ENCODE results near the gene AFF4.
"Not testable (repeated sequence)": the region's sequence is repeated elsewhere in the genome, so short reads cannot be mapped to it uniquely, and the experiment has no call there.

Gene AFF4

GRCh38 chr5:132987531-132988408 lies 24.3 kb upstream of the AFF4 start:
- CTCF ChIA-PET, result no interaction called here
- no peak for DNase-seq (ENCODE audit: extremely low spot score)
- POLR2A ChIA-PET, result no interaction called here
- no peak for TF ChIP-seq CTCF (IDR thresholded peaks at IDR 0.05; ENCODE audit: control extremely low read depth, extremely low read depth, low read depth, missing control alignments)

GRCh38 chr5:132982971-132983370 lies 19.5 kb upstream of the AFF4 start:
- DNase-seq (ENCODE audit: extremely low spot score); POLR2A ChIA-PET; CTCF ChIA-PET: not testable (repeated sequence)

- no peak for DNase-seq (ENCODE audit: extremely low spot score)
- POLR2A ChIA-PET, result no interaction called here
- TF ChIP-seq CTCF (IDR thresholded peaks at IDR 0.05; ENCODE audit: control extremely low read depth, extremely low read depth, low read depth, missing control alignments), result no peak
- CTCF ChIA-PET, result interaction anchor here (0.5 kb wide), 1 partner anchor 1868 kb away, joined by 3 read pairs; no protein-coding TSS in a partner anchor
These were observed 17.9 kb upstream of the AFF4 start for GRCh38 chr5:132981288-132981687.

- CTCF ChIA-PET, result no interaction called here
- no peak for TF ChIP-seq CTCF (IDR thresholded peaks at IDR 0.05; ENCODE audit: control extremely low read depth, extremely low read depth, low read depth, missing control alignments)
- no peak for DNase-seq (ENCODE audit: extremely low spot score)
- POLR2A ChIA-PET, result no interaction called here
These were observed 16.5 kb upstream of the AFF4 start for GRCh38 chr5:132979976-132980375.

- no peak for DNase-seq (ENCODE audit: extremely low spot score)
- ChIA-PET CTCF (interaction anchor here (0.6 kb wide), 1 partner anchor 15 kb away, joined by 3 read pairs; no protein-coding TSS in a partner anchor), POLR2A (no interaction called here)
- no peak for TF ChIP-seq CTCF (IDR thresholded peaks at IDR 0.05; ENCODE audit: control extremely low read depth, extremely low read depth, low read depth, missing control alignments)
These were observed 16.0 kb upstream of the AFF4 start for GRCh38 chr5:132979367-132979940.

GRCh38 chr5:132976852-132977251 lies 13.4 kb upstream of the AFF4 start:
- CTCF ChIA-PET, result interaction anchor here (1.0 to 1.3 kb wide), 2 partner anchors 13 to 56 kb away, joined by 3 to 5 read pairs; partner anchors contain the start of gene AFF4
- no peak for TF ChIP-seq CTCF (IDR thresholded peaks at IDR 0.05; ENCODE audit: control extremely low read depth, extremely low read depth, low read depth, missing control alignments)
- DNase-seq (ENCODE audit: extremely low spot score), result no peak
- POLR2A ChIA-PET, result interaction anchor here (1.3 to 1.5 kb wide), 2 partner anchors 13 to 17 kb away, joined by 3 to 4 read pairs; no protein-coding TSS in a partner anchor

- CTCF ChIA-PET; POLR2A ChIA-PET; DNase-seq (ENCODE audit: extremely low spot score): not testable (repeated sequence)
These were observed 9.0 kb upstream of the AFF4 start for GRCh38 chr5:132972436-132972828.

Data from GM10248 (cell line).